ENCODE data around the gene ZSWIM5. TPM values are rescaled to one million over a fixed set of nuclear protein-coding genes. Genes with fewer than 3 reads are reported as not detected.

Gene ZSWIM5
- total RNA-seq, 1 donor from 2014 or later, result 0.84 TPM

DNA sequence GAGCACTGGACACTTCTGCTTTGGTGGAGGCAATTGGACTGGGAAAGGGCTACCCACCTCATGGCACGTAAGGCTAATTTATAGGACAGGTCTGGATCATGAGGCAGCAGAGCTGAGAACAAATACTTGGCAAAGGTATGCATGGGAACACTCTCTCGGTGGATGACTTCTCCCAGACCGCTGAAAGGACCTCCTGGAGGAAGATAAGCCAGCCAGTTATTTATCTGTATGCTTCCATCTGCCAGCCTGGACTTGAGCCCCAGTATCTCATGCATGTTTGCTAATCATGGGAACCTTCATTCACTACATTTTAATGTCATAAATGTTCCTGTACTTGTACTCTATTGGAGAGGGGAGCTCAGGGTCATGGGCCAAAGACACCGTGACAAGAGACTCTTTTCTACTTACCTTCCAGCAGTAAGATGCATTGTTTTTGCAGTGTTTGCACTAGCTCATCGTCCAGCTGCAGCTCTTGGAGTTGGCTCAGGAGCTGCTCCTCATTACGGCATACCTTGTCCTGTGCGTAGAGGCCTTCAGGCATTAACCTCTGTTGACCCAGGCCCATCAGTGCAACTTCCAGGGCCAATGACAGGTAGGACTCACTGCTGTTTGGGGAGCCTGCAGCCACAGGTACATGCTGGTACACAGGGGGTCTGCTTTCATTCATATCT lies 170.6 kb downstream of the ZSWIM5 start:
- no peak for TF ChIP-seq CTCF (IDR thresholded peaks at IDR 0.05; ENCODE audit: insufficient read depth, low read length, poor library complexity, severe bottlenecking)
- Histone ChIP-seq H3K36me3 (ENCODE audit: control insufficient read depth, insufficient read depth, low read length) (no peaks in the 10 kb centered on the region), H3K27me3 (ENCODE audit: control insufficient read depth, insufficient read depth, low read length) (no peaks in the 10 kb centered on the region), H3K4me3 (ENCODE audit: low read depth, low read length) (no peak overlapping the region)
- no peak for DNase-seq (ENCODE audit: low read depth)

- H3K36me3 ChIP-seq (ENCODE audit: control insufficient read depth, insufficient read depth, low read length), result no peaks in the 10 kb centered on the region
- H3K27me3 ChIP-seq (ENCODE audit: control insufficient read depth, insufficient read depth, low read length), result no peaks in the 10 kb centered on the region
- TF ChIP-seq CTCF (IDR thresholded peaks at IDR 0.05; ENCODE audit: insufficient read depth, low read length, poor library complexity, severe bottlenecking), result no peak
- H3K4me3 ChIP-seq (ENCODE audit: low read depth, low read length), result no peak overlapping the region
- DNase-seq (ENCODE audit: low read depth), result no peak
Measured at GRCh38 chr1:45033356-45033755, 173.0 kb downstream of the ZSWIM5 start.

DNA sequence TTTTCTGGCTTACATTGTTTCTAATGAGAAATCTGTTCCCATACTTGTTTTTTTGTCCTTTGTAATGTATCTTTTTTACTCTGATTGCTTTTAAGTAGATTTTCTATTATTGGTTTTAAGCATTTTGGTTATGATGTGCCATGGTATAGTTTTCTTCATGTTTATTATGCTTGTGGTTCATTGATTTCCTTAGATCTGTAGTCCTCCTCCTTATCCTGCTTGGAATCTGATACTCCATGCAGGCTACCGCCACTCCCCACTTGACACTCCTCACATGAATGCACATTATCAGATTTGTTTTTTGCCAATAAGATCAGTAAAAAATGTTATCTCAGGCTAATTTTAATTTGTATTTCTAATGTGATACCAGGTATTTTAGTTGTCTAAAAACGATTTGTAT lies 173.6 kb downstream of the ZSWIM5 start:
- Histone ChIP-seq H3K27me3 (ENCODE audit: control insufficient read depth, insufficient read depth, low read length) (no peaks in the 10 kb centered on the region), H3K36me3 (ENCODE audit: control insufficient read depth, insufficient read depth, low read length) (no peaks in the 10 kb centered on the region), H3K4me3 (ENCODE audit: low read depth, low read length) (no peak overlapping the region)
- no peak for TF ChIP-seq CTCF (IDR thresholded peaks at IDR 0.05; ENCODE audit: insufficient read depth, low read length, poor library complexity, severe bottlenecking)
- no peak for DNase-seq (ENCODE audit: low read depth)

GRCh38 chr1:45026446-45026845 lies 180.0 kb downstream of the ZSWIM5 start:
- DNase-seq (ENCODE audit: low read depth), result no peak
- no peaks in the 10 kb centered on the region for H3K27me3 ChIP-seq (ENCODE audit: control insufficient read depth, insufficient read depth, low read length)
- TF ChIP-seq CTCF (IDR thresholded peaks at IDR 0.05; ENCODE audit: insufficient read depth, low read length, poor library complexity, severe bottlenecking), result no peak
- H3K4me3 ChIP-seq (ENCODE audit: low read depth, low read length), result no peak overlapping the region
- no peaks in the 10 kb centered on the region for H3K36me3 ChIP-seq (ENCODE audit: control insufficient read depth, insufficient read depth, low read length)

GRCh38 chr1:45023663-45024062 lies 182.7 kb downstream of the ZSWIM5 start:
- Histone ChIP-seq H3K36me3 (ENCODE audit: control insufficient read depth, insufficient read depth, low read length) (no peaks in the 10 kb centered on the region), H3K4me3 (ENCODE audit: low read depth, low read length) (no peak overlapping the region), H3K27me3 (ENCODE audit: control insufficient read depth, insufficient read depth, low read length) (no peaks in the 10 kb centered on the region)
- TF ChIP-seq CTCF (IDR thresholded peaks at IDR 0.05; ENCODE audit: insufficient read depth, low read length, poor library complexity, severe bottlenecking), result no peak
- no peak for DNase-seq (ENCODE audit: low read depth)

- H3K27me3 ChIP-seq (ENCODE audit: control insufficient read depth, insufficient read depth, low read length), result no peaks in the 10 kb centered on the region
- TF ChIP-seq CTCF (IDR thresholded peaks at IDR 0.05; ENCODE audit: insufficient read depth, low read length, poor library complexity, severe bottlenecking), result peak; percentile 85
- no peak overlapping the region for H3K4me3 ChIP-seq (ENCODE audit: low read depth, low read length)
- H3K36me3 ChIP-seq (ENCODE audit: control insufficient read depth, insufficient read depth, low read length), result peaks cover 2% of the 10 kb centered on the region
- DNase-seq (ENCODE audit: low read depth), result no peak
Measured at GRCh38 chr1:45018599-45019230, 187.7 kb downstream of the ZSWIM5 start.
